GOT3 (cell line): ENCODE measurements around the gene GSC.
"Not testable (repeated sequence)": the region's sequence is repeated elsewhere in the genome, so short reads cannot be mapped to it uniquely, and the experiment has no call there.

ENCODE experiments used
- DNase-seq: peaks from one replicate; lab custom pipeline; 2025; ENCODE audit warnings: mixed read lengths; lab: John Stamatoyannopoulos, UW

The GSC gene

GRCh38 chr14:94746131-94746530 is 23.8 kb downstream of the GSC start:
- no peak for DNase-seq

- no peak for DNase-seq
Observed at GRCh38 chr14:94738751-94739150, 31.2 kb downstream of the GSC start.

GRCh38 chr14:94738097-94738496 is 31.8 kb downstream of the GSC start:
- no peak for DNase-seq

- no peak for DNase-seq
Observed at GRCh38 chr14:94728950-94729349, 41.0 kb downstream of the GSC start.

- not testable (repeated sequence) for DNase-seq
Observed at GRCh38 chr14:94728440-94728839, 41.5 kb downstream of the GSC start.

GRCh38 chr14:94726649-94727048 is 43.3 kb downstream of the GSC start:
- not testable (repeated sequence) for DNase-seq

GRCh38 chr14:94724993-94725392 is 44.9 kb downstream of the GSC start:
- DNase-seq: no peak

- no peak for DNase-seq
Observed at GRCh38 chr14:94722397-94722796, 47.5 kb downstream of the GSC start.
